ENCODE data around the gene PLEKHA1. TPM values are rescaled to one million over a fixed set of nuclear protein-coding genes. Genes with fewer than 3 reads are reported as not detected.

PLEKHA1 gene
- 10 to 100 TPM; 12.1 to 15.0 (median 13.8) TPM for polyA plus RNA-seq

DNA sequence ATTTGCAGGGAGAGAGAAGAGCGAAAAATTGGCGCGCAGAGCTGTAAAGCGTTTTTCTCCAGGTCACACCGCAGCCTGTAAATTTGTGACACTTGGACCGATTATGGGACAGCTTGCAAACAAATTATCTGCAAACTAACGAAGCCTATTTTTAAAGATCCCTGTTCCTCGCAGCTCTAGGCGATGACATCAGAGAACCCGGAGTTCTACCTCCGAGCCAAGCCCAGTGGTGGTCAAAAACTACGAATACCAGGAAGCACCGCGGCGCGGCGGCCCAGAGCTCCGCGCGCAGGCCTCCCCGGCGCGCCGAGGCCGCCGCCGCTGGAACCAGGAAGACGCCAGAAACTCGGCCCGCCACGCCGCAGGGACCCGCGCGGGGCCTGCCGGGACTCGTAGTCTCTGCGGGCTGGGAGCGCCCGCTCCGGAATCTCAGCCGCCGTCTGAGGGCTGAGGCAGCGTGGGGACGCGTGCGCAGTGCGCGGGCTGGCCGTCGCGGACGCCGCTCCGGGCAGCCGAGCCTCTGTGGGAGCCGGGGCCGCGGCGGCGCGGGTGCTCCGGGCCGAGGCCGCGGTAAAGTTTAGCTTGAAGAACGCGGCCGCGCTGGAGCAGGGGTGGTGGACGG is at the start of gene PLEKHA1:
Gene PLEKHA1 (plus strand): TSS at position 472 of the 622 bp plus-strand sequence. CDS start 18,493 bp downstream, outside the sequence.
- WGBS, 3 donors, result 0% methylated on average over 66 to 71 of the region's 71 CpGs
- peak within 1 kb of the TSS; percentile 68 for H3K27ac ChIP-seq (ENCODE audit: low read depth, low read length)

DNA sequence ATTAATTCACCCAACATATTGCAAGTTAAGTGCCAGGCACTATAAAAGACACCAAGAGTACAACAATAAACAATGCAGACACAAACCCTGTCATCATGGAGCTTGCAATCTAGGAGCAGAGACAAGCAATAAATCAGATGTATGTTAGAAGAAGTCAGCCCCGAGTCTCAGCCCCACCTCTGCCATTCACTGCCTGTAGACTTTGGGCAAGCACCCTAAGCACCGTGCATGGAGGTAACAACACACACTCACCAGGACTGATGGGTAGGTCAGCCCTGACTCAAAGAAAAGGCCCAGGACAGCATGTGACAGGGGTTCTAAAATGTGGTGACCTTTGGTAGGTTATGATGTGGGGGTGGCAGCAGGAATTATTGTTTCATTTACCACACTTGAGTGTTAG is 49.3 kb upstream of the PLEKHA1 start:
- H3K27ac ChIP-seq (ENCODE audit: low read depth, low read length), result no peak overlapping the region
- WGBS, 3 donors, result 86 to 94% (median 94%) methylated on average over 2 of the region's 2 CpGs

DNA sequence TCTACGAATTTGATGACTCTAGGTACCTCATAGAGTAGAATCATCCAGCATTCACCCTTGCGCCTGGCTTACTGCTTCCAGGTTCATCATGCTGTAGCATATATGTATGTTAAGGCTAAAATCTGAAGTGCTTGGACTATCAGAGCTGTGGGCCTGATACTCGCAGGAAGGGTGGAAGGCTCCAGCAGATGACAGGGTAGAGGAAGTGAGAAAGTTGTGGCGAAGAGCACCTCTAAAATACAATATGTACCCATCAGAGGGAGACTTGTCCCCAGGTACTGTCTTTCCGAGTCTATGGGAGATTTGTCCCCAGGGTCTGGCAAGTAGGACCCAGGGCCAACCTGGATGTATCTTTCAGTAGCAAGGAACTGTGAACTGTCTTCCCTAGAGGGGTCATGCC is 48.1 kb upstream of the PLEKHA1 start:
- WGBS, 3 donors, result 85 to 91% (median 87%) methylated on average over 5 of the region's 5 CpGs
- no peak overlapping the region for H3K27ac ChIP-seq (ENCODE audit: low read depth, low read length)

DNA sequence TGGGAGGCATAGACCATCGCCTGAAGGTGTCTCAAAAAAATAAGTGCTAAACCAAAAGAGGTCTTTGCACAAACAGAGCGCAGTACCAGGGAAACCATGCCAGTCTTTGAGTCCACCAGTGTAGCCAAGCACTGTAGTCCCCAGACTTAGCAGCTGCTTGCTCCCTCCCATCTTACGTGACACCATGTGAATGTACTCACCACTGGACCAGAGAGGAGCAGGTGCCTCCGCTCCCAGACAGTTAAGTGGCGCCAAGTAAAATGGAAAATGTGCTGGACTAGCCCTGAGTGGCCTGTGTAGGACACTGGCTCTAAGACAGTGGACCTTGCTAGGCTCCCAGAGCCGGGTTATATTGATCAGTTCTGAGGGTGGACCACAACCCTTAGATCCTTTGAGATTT is 47.7 kb upstream of the PLEKHA1 start:
- no peak overlapping the region for H3K27ac ChIP-seq (ENCODE audit: low read depth, low read length)
- WGBS, 3 donors, result 78 to 87% (median 84%) methylated on average over 6 of the region's 6 CpGs

DNA sequence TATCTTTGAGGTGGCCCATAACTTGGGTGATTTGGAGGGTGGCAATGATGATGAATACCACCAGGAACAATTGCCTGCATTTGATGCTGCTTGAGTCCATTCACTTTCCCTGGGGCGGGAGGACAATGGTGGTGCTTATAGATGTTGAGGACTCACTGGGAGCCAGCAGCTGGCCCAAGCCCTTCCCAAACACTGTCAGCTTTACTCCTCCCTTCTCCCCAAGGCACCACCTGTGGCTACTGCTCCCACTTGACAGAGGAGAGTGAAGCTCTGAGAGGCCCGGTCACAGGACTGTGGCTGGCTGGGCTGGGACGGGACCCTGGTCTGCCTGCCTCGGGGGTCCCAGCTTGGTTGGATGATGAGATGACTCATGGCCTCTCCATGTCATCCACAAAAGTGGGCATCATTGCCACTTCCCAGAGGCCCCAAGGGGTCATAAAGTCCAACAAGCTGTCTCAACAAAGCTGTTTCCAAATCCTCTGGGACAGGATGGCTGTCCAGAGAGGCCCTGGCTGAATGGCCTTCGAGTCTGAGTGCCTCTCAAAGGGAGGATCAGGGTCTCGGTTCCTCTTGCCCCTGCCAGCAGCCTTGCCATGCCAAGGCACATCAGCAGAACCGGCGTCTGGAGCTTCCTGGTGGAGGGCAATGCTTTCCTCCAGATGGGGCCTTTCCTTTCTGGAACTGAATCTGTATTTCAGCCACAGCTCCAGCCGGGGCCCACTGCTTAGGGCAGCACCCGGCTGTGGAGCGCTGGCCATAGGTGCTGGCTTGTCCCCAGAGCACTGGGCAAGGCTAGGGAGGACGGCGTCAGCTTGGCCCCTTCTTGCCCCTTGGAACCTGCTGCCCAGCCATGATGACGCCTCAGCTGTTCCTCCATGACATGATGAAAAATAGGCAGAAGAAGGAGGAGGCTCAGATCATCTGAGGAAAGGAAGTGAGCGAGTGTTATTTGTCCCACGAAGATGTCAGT is 47.0 kb upstream of the PLEKHA1 start:
- H3K27ac ChIP-seq (ENCODE audit: low read depth, low read length), result no peak overlapping the region
- WGBS, 3 donors, result 86 to 90% (median 87%) methylated on average over 16 of the region's 16 CpGs

DNA sequence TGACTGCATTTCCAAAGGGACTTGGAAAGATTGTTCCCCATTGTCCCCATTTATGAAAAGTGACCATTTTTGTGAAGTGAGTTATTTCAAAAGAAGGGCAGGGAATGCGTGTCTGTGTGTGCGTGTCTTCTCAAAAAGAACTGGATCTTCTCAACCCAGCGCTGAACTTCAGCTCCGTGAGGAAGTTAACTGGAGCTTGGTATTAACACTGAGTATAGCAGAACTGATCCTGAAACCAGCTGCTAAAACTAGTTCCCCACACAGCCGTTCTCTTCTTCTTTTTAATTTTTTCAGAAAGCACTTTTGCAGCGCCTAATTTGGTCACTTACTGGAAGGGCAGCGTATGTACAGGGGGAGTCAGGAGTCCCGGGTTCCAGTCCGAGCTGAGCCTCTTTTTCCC is 45.8 kb upstream of the PLEKHA1 start:
- 62 to 77% (median 68%) methylated on average over 9 of the region's 9 CpGs for WGBS, 3 donors
- no peak overlapping the region for H3K27ac ChIP-seq (ENCODE audit: low read depth, low read length)

DNA sequence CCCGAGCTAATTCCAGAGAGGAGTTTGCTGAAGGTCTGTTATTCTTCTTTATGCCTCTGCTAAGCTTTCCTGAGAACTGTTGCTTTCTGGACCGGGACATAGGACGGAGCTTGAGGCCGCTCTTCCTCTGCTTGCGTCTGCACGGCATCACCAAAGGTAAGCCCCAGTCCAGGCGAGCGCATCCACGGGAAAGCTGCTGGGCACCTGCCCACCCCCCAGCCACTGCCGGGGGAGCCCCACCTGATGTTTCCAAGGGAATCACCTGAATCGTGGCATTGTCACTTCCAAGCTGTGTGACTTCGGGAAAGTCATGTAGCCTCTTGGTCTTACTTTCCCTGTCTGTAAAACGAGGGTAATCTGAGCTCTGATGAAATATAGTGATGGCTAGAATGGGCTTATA is 45.1 kb upstream of the PLEKHA1 start:
- WGBS, 3 donors, result 82 to 83% (median 83%) methylated on average over 13 of the region's 13 CpGs
- H3K27ac ChIP-seq (ENCODE audit: low read depth, low read length), result no peak overlapping the region

DNA sequence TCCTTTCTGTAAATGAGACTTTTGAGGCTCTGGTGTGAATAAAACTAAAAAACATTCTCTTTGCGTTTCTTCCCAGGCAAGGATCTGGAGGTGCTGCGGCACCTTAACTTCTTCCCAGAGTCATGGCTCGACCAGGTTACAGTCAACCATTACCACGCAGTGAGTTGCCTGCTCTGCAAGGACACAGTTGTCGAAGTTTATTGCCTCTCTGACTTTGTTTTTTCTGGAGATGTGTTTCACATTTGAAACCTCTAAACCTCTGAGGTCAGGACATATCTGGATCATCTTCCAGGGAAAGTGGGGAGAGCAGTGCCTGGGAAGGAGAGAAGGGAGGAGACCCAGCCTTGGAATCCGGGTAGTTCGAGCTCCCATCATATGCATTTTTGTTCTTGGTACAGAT is 43.4 kb upstream of the PLEKHA1 start:
- no peak overlapping the region for H3K27ac ChIP-seq (ENCODE audit: low read depth, low read length)

DNA sequence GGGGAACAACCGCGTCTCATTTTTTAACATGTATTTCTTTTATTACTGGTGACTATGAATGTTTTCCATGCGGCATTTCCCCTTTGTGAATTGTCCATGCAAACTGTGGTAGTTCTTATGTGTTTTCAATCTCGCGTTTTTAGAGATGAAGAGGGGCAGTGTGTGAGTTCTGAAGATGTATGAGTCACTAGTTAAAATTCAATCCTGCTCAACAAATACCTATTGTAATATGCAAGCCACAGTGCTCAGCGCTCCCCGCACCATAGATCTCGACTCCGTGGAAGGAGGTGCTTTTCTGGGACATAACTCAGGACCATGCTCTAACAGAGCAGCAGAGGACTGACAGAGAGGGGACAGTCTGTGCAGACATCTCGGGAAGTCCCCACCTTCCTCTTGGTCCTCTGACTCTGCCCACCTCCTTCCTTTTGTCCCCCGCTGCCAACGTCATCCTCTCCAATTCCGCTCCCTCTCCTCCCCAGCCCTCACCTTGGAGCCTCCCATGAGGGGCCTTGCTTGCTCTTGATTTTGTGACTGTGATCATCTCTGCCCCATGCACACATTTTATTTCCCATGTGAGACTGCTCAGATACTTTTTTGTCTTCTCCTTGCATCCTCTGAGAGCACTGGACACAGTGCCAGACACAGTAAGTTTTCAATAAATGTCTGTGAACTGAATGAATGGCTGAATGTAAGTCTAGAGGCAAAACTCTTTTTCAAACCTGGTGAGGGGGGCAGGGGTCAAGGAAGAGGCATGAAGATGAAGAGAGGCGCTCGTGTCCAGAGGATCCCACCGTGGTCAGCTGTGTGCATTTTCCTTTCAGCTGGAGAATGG is 42.7 kb upstream of the PLEKHA1 start:
- H3K27ac ChIP-seq (ENCODE audit: low read depth, low read length), result no peak overlapping the region
- WGBS, 3 donors, result 55 to 81% (median 75%) methylated on average over 16 of the region's 16 CpGs

More for the DNA sequence above, 43.4 kb upstream of the PLEKHA1 start:
- WGBS, 3 donors, result 62 to 84% (median 83%) methylated on average over 7 of the region's 7 CpGs

DNA sequence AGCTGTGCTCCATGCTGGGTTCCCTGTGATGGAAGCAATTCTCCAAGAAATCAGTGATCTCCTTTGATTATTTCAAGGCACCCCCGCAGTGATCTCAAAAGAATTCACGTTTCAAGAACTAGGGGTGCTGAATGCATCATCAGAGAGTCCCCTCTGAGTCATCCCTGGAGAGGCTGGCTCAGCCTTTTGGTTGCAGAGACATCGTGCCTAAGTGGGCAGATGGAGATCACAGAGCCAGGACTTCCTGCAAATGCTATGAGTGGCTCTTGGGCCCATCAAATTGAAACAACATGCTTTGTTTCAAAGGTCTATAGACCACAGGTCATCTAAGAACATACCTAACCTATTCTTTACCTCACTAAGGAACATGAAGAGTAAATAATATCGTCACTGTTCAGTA is 41.5 kb upstream of the PLEKHA1 start:
- no peak overlapping the region for H3K27ac ChIP-seq (ENCODE audit: low read depth, low read length)
- 75 to 89% (median 88%) methylated on average over 4 of the region's 4 CpGs for WGBS, 3 donors

DNA sequence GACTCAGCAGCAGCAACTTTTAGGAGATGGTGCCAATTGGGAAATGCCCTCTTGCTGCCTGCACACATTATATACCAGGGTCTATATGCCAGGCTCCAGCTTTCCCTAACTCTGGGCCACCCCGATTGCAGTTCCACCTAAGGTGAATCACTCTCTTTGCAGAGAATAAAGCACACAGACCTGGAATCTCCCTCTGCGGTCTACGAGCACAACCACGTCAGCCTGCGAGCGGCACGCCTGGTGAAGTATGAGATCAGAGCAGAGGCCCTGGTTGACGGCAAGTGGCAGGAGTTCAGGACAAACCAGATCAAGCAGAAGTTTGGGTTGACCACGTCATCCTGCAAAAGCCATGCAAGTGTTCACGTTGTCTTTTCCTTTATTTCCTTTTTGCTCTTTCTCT is 38.2 kb upstream of the PLEKHA1 start:
- 90 to 95% (median 90%) methylated on average over 10 of the region's 10 CpGs for WGBS, 3 donors
- H3K27ac ChIP-seq (ENCODE audit: low read depth, low read length), result no peak overlapping the region

DNA sequence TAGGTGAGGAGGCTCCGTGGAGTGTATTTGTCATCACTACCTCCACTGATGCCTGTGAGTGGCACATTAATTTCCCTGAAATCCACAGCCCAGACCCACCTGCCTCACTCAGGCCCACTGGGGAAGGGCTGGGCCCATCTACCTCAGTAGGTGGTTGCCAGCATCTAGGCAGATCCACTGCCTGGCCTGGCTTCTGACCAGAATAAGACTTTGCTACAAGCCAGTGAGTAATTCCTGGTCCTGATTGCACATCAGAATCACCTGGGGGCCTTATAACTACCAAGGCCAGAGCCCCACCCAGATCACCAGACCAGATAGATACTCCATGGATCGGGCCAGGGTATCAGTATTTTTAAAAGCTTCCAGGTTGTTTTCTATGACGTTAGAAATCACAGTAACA is 37.5 kb upstream of the PLEKHA1 start:
- no peak overlapping the region for H3K27ac ChIP-seq (ENCODE audit: low read depth, low read length)
- 78 to 81% (median 78%) methylated on average over 3 of the region's 3 CpGs for WGBS, 3 donors

DNA sequence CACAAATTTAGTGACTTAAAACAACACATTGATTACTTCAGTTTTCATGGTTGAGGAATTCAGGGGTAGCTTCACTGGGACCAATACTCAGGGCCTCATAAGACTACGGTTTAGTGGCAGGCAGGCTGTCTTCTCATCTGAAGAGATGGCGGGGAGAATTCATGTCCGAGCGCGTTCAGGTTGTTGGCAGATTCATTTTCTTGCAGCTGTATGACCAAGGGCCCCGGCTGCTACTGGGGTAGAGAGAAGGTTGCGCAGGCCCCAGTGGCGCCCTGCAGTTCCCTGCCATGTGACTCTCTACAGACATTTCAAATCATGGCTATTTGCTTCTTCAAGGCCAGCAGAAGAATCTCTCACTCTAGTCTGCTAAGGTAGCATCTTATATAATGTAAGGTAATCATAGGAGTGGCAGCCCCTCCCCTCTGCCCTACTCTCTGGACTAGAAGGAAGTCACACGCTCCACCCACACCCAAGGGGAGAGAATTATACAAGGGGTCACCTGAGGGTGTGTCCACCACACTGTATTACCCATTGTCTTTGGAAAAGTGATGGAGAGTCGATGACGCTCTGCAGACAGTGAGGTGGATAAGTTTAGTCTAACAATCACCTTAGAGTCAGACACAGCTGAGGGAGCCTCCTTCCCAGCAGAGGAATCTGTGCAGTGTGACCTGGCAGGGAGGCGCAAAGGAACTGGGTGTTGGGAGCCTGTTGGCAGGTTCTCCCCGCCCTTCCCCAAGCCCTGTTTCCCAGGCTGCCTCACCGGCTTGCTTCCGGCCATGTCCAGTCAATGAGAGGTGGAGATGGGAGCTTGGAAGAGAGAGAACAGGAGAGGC is 35.7 kb upstream of the PLEKHA1 start:
- H3K27ac ChIP-seq (ENCODE audit: low read depth, low read length), result no peak overlapping the region
- WGBS, 3 donors, result 88 to 92% (median 91%) methylated on average over 15 of the region's 15 CpGs

DNA sequence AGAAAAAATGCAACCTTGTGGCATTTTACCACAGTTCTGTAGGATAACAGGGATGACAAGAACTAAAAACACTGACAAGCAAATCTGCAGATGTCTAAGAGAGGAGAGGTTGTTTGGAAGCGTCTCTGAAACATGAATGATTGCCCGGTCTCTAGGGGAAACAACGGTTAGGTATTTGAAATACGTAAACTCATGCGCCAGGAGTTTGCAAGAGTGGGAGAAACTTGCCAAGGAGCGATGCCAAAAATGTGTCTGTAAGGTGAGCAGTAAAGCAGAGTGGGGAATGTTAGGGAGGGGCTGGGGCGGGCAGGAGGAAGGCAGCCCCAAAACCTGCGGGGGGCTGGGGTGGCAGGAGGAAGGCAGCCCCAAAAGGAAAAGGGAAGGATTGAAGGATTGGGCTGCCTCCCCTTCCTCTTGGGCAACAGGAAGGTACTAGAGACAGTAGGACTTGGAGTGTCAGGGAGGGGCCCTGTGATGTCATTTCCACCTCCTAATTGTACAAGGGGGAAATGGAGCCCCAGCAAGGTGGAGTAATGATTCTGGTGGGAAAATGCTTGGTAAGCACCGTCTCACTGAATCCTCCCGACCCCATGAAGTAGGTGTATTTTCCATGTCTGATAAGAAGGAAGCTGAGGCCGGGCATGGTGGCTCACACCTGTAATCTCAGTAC is 33.2 kb upstream of the PLEKHA1 start:
- 63 to 68% (median 63%) methylated on average over 10 to 11 of the region's 11 CpGs for WGBS, 3 donors
- no peak overlapping the region for H3K27ac ChIP-seq (ENCODE audit: low read depth, low read length)

DNA sequence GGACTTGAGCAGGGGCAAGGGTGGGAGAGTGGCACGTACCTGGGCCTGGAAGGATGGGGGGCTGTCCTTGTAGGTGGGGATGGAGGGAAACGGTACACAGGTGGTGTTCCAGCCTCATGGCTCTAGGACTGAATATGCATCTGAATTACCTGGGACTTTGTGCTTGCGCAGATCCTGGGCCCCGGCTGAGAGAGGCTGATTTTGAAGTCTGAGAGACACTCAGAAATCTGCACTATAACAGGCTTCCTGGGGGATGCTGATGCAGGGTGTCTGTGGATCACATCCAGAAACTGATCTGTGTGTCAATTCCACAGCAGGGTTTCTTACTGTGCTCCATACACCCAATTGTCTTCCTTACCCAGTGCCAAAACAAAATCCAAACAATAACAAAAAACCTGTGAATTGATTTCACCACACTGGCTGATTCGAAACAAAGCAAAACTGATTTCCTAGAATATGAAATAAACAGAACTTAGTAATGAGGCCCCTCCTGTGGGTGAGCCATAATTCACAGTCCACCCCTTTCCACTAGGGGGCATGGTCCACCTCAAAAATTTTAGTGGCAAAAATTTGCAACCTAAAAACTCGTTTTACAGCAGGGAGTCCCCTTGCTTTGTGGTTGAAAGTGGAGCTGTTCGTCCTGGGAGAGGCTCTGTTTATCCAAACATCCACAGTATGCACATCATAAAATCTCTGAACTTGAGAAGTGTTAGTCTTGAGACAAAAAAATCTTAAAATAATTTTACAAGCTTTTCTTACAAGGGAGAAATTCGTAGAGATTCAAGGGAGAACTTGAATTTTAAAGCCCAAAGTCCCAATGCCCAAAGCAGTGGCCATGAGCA is 32.0 kb upstream of the PLEKHA1 start:
- whole genome bisulfite sequencing, 3 donors, result 59 to 67% (median 60%) methylated on average over 8 of the region's 8 CpGs
- H3K27ac ChIP-seq (ENCODE audit: low read depth, low read length), result no peak overlapping the region

DNA sequence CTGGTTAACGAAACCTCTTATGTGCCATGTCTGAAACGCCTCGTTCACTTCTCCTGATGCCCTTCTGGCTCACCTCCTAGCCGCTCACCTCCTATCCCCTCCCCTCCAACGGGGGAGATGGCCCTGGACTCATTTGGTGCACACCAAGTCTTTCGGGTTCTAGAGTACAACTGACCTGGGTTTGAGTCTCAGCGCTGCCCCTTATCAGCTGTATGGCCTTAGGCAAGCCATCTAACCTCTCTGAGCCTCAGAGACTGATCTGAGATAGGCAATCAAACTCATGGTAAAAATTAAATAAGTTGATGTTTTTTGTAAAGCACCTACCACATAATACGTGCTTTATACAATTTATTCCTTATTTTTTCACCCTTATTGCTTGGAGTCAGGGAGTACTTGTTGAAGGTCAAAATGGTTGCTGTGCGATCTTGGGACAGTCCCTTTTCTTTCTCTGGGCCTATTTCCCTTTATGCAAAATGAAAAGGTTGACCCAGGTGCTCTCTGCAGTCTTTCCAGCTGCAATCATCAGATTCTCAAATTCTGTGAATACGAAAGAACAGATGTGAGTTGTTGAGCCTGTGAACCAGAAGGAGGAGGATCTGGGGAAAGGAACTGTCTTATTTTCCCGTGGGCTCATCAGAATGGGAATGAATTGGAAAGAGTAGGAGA is 31.2 kb upstream of the PLEKHA1 start:
- WGBS, 3 donors, result 89 to 95% (median 93%) methylated on average over 11 of the region's 11 CpGs

More for the DNA sequence above, 31.2 kb upstream of the PLEKHA1 start:
- no peak overlapping the region for H3K27ac ChIP-seq (ENCODE audit: low read depth, low read length)
